Measurements from ENCODE around the gene NKPD1.

- TF ChIP-seq RXRA (IDR thresholded peaks at IDR 0.05), result no peak
- no peak for TF ChIP-seq CTCF (IDR thresholded peaks at IDR 0.05; ENCODE audit: low read depth, low read length, missing input control)
- TF ChIP-seq HNF4A (conservative IDR thresholded peaks at IDR 0.05), result no peak
These were observed 41.9 kb upstream of the NKPD1 start for GRCh38 chr19:45202637-45203036.
